HCT116 (cell line): ENCODE measurements around the gene MED13L. TPM values are rescaled to one million over a fixed set of nuclear protein-coding genes. Genes with fewer than 3 reads are reported as not detected.

Experiments used
- ATAC-seq: fragments of 200-7000 bp; cut with Tn5 transposase; 2 replicates; pipeline ENCODE4 v1.9.1; 2020; ENCODE audit warnings: mild to moderate bottlenecking, moderate library complexity
- BruUV-seq: library from RNA; stranded (reverse); fragments of 400-500 nt; replicated peaks from 2 replicates; lab custom pipeline; 2021; lab: Mats Ljungman, UMichigan
- CTCF ChIA-PET: fragments of 300-600 bp; sonication (Branson Sonifier 250); formaldehyde crosslinking; loops from one replicate; lab custom pipeline; 2021; ENCODE audit warnings: antibody characterized with exemption; lab: Charles Lee
- POLR2A ChIA-PET: fragments of 300-600, 350-600 bp; sonication (Branson Sonifier 250); formaldehyde crosslinking; loops from one replicate; lab custom pipeline; 2021; ENCODE audit warnings: antibody characterized with exemption; lab: Charles Lee
- RAD21 ChIA-PET, 2 experiments: fragments of 300-600 bp; sonication (Branson Sonifier 250); formaldehyde crosslinking; loops; one replicate each; lab custom pipeline; 2023; ENCODE audit warnings: low total read pairs in 2 of 2; ENCODE audit not compliant: uncharacterized antibody in 2 of 2, unreplicated experiment in 2 of 2, low non-redundant PET in 1 of 2; lab: Charles Lee
- DNase-seq: peaks from one replicate; pipeline ENCODE4 v3.0.0-alpha.2; 2010; ENCODE audit warnings: low read depth, low spot score
- H2AFZ ChIP-seq: fragments of 200-600 bp; shearing (Covaris generic), sonication (generic); 2 replicates; pipeline ENCODE4 v1.6.1; 2017; ENCODE audit warnings: low read depth, mixed run types, mixed read lengths, antibody characterized with exemption, low read length; ENCODE audit not compliant: poor library complexity, severe bottlenecking
- H3K27ac ChIP-seq: 2 replicates; pipeline ENCODE4 v1.5.1; 2012; ENCODE audit warnings: low read depth, low read length
- H3K27me3 ChIP-seq: fragments of 200-600 bp; sonication (generic); 2 replicates; pipeline ENCODE4 v1.6.1; 2016; ENCODE audit warnings: mixed run types, low read length, mixed read lengths; ENCODE audit not compliant: insufficient read depth
- H3K36me3 ChIP-seq, 2 experiments: fragments of 200-500 bp in 1 of 2; fragments of 200-600 bp in 1 of 2; sonication (Bioruptor generic) in 1 of 2; sonication (generic) in 1 of 2; 2 replicates each; pipeline versions ENCODE4 v1.5.1 to v1.6.1; 2014 to 2016; ENCODE audit warnings: low read length in 2 of 2, inconsistent platforms in 1 of 2, mixed read lengths in 1 of 2, mixed run types in 1 of 2; ENCODE audit not compliant: insufficient read depth in 2 of 2, control insufficient read depth in 1 of 2
- H3K4me1 ChIP-seq, 2 experiments: fragments of 200-600 bp in 1 of 2; sonication (generic) in 1 of 2; 2 replicates each; pipeline versions ENCODE4 v1.5.1 to v1.6.1; 2012 to 2017; ENCODE audit warnings: low read length in 2 of 2, inconsistent platforms in 1 of 2, mild to moderate bottlenecking in 1 of 2, mixed read lengths in 1 of 2, mixed run types in 1 of 2, moderate library complexity in 1 of 2; ENCODE audit not compliant: insufficient read depth in 2 of 2, control insufficient read depth in 1 of 2
- H3K4me2 ChIP-seq: fragments of 200-600 bp; sonication (generic); 2 replicates; pipeline ENCODE4 v1.6.1; 2017; ENCODE audit warnings: mixed run types, low read length, mixed read lengths
- H3K4me3 ChIP-seq, 2 experiments: fragments of 200-600 bp in 1 of 2; sonication (generic) in 1 of 2; replicated peaks in 1 of 2; 2 replicates each; pipeline ENCODE4 v1.5.1; 2011 to 2016; ENCODE audit warnings: low read length in 2 of 2, control low read depth in 1 of 2, low read depth in 1 of 2, mild to moderate bottlenecking in 1 of 2, mixed read lengths in 1 of 2, mixed run types in 1 of 2
- H3K79me2 ChIP-seq: fragments of 200-600 bp; sonication (generic); 2 replicates; pipeline ENCODE4 v1.6.1; 2017; ENCODE audit warnings: mild to moderate bottlenecking, mixed run types, low read length, moderate library complexity, mixed read lengths; ENCODE audit not compliant: insufficient read depth
- H3K9ac ChIP-seq: fragments of 200-600 bp; sonication (generic); 2 replicates; pipeline ENCODE4 v1.6.1; 2016; ENCODE audit warnings: low read length, mixed read lengths
- H3K9me2 ChIP-seq: fragments of 200-600 bp; sonication (generic), shearing (Covaris generic); 2 replicates; pipeline ENCODE4 v1.6.1; 2017; ENCODE audit warnings: mixed run types, mild to moderate bottlenecking, moderate library complexity; ENCODE audit not compliant: insufficient read depth
- H3K9me3 ChIP-seq, 2 experiments: fragments of 200-500 bp in 1 of 2; fragments of 200-600 bp in 1 of 2; sonication (Bioruptor generic) in 1 of 2; sonication (generic) in 1 of 2; 2 replicates each; pipeline ENCODE4 v1.6.1; 2014 to 2017; ENCODE audit warnings: low read length in 2 of 2, mixed read lengths in 2 of 2, inconsistent platforms in 1 of 2, low read depth in 1 of 2, mild to moderate bottlenecking in 1 of 2, mixed run types in 1 of 2, moderate library complexity in 1 of 2; ENCODE audit not compliant: control insufficient read depth in 1 of 2, insufficient read depth in 1 of 2
- H4K20me1 ChIP-seq: fragments of 200-600 bp; sonication (generic), shearing (Covaris generic); 2 replicates; pipeline ENCODE4 v1.6.1; 2017; ENCODE audit warnings: mixed run types, mild to moderate bottlenecking, moderate library complexity; ENCODE audit not compliant: insufficient read depth
- CBX3 ChIP-seq: IDR thresholded peaks from 2 replicates; pipeline ENCODE4 v1.6.1; 2012; ENCODE audit warnings: low read depth
- CEBPB ChIP-seq: IDR thresholded peaks from 2 replicates; pipeline ENCODE4 v1.6.1; 2012; ENCODE audit warnings: low read depth
- EGR1 ChIP-seq: IDR thresholded peaks from 2 replicates; pipeline ENCODE4 v1.6.1; 2012; ENCODE audit warnings: low read depth
- ELF1 ChIP-seq: IDR thresholded peaks from 2 replicates; pipeline ENCODE4 v1.6.1; 2012; ENCODE audit warnings: low read depth, borderline replicate concordance
- EZH2 ChIP-seq: fragments of 200-600 bp; sonication (generic); IDR thresholded peaks from 2 replicates; pipeline ENCODE4 v1.6.1; 2017; ENCODE audit warnings: antibody characterized with exemption, mixed run types
- EZH2phosphoT487 ChIP-seq: fragments of 200-600 bp; IDR thresholded peaks from 2 replicates; pipeline ENCODE4 v1.6.1; 2018; ENCODE audit warnings: antibody characterized with exemption, borderline replicate concordance
- POLR2A ChIP-seq: IDR thresholded peaks from 2 replicates; pipeline ENCODE4 v1.7.0; 2011; ENCODE audit warnings: borderline replicate concordance; ENCODE audit not compliant: insufficient read depth, insufficient read length; ENCODE audit errors: extremely low read depth
- POLR2AphosphoS5 ChIP-seq: IDR thresholded peaks from 2 replicates; pipeline ENCODE4 v1.6.1; 2011; ENCODE audit warnings: mild to moderate bottlenecking, low read depth, low read length, moderate library complexity
- RAD21 ChIP-seq: IDR thresholded peaks from 2 replicates; pipeline ENCODE4 v1.6.1; 2012; ENCODE audit warnings: low read depth, mild to moderate bottlenecking
- SIN3A ChIP-seq: IDR thresholded peaks from 2 replicates; pipeline ENCODE4 v1.6.1; 2012; ENCODE audit warnings: low read depth
- SRF ChIP-seq: IDR thresholded peaks from 2 replicates; pipeline ENCODE4 v1.6.1; 2012; ENCODE audit warnings: low read depth
- TCF7L2 ChIP-seq: IDR thresholded peaks from 2 replicates; pipeline ENCODE4 v1.7.0; 2011; ENCODE audit warnings: borderline replicate concordance, inconsistent platforms; ENCODE audit not compliant: insufficient read depth, insufficient read length; ENCODE audit errors: extremely low read depth
- YY1 ChIP-seq: IDR thresholded peaks from 2 replicates; pipeline ENCODE4 v1.6.1; 2011; ENCODE audit warnings: low read length, low read depth, moderate library complexity, mild to moderate bottlenecking; ENCODE audit not compliant: insufficient replicate concordance; ENCODE audit errors: extremely low read depth
- ZNF274 ChIP-seq: fragments of 200-500 bp; sonication (Bioruptor generic); IDR thresholded peaks from 2 replicates; pipeline ENCODE4 v1.6.1; 2014; ENCODE audit warnings: mild to moderate bottlenecking, low read depth, low read length, inconsistent platforms
- intact Hi-C: fragments of 100-400 bp; cut with micrococcal nuclease; formaldehyde crosslinking; loops from 2 replicates; pipeline ENCODE4 v1.10.0; 2022
- total RNA-seq: library from RNA; stranded (reverse); gene quantifications from one replicate; pipeline ENCODE4 v1.2.1, GENCODE V29; 2021; ENCODE audit not compliant: unreplicated experiment
- TF ChIP-seq, protein P1 (sequence below): IDR thresholded peaks from 2 replicates; pipeline ENCODE4 v1.6.1; 2012
- TF ChIP-seq, protein P2 (sequence below): IDR thresholded peaks from 2 replicates; pipeline ENCODE4 v1.6.1; 2012; ENCODE audit warnings: low read depth
- TF ChIP-seq, protein P3 (sequence below), 3 experiments: fragments of 200-600 bp in 1 of 3; sonication (generic) in 1 of 3; IDR thresholded peaks in 2 of 3; conservative IDR thresholded peaks in 1 of 3; 2 replicates each; pipeline ENCODE4 v1.5.1; 2012 to 2017; ENCODE audit warnings: low read depth in 2 of 3, low read length in 2 of 3, antibody characterized with exemption in 1 of 3, borderline replicate concordance in 1 of 3, control low read depth in 1 of 3, mild to moderate bottlenecking in 1 of 3, mixed read lengths in 1 of 3, mixed run types in 1 of 3, moderate library complexity in 1 of 3; ENCODE audit not compliant: insufficient read depth in 1 of 3
- TF ChIP-seq, protein P4 (sequence below): IDR thresholded peaks from 2 replicates; pipeline ENCODE4 v1.6.1; 2011; ENCODE audit warnings: mild to moderate bottlenecking, low read length, moderate library complexity; ENCODE audit not compliant: insufficient replicate concordance; ENCODE audit errors: extremely low read depth

Gene MED13L
- total RNA-seq, 1 experiment from 2014 or later = 176 TPM

DNA sequence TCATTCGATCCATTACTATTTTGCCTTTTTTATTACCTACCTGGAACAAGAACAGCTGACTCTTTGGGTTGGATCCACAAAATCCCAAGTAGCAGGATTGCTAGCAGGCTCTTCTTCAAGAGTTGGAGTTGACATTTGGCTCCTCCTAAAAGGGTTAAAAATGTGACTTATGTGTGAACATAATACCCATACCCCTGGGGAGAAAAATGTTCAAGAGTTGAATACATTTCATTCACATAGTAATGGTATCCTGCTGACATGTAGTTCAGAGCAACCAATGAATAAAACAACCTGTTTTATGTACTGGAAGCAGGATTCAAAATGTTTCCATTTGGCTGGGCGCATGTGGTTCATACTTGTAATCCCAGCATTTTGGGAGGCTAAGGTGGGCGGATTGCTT lies 264.7 kb downstream of the MED13L start:
- H3K36me3 ChIP-seq = peaks cover 46 to 58% of the 10 kb centered on the region in 2 experiments; a peak in 3 of 4 replicates
- no TSS peak for BruUV-seq
- no peaks in the 10 kb centered on the region for H3K9me3 ChIP-seq
- intact Hi-C loops = no loop called here
- no peak overlapping the region for H2AFZ ChIP-seq
- no peaks in the 10 kb centered on the region for H3K27me3 ChIP-seq
- H3K27ac ChIP-seq = no peak overlapping the region
- ChIA-PET RAD21 (no interaction called here), POLR2A (no interaction called here), CTCF (no interaction called here)
- no peak for TF ChIP-seq YY1
- TF ChIP-seq POLR2AphosphoS5 = no peak
- no peak for TF ChIP-seq TCF7L2
- TF ChIP-seq POLR2A = no peak
- TF ChIP-seq EGR1 = no peak
- TF ChIP-seq SIN3A = no peak
- TF ChIP-seq, protein P1, sequence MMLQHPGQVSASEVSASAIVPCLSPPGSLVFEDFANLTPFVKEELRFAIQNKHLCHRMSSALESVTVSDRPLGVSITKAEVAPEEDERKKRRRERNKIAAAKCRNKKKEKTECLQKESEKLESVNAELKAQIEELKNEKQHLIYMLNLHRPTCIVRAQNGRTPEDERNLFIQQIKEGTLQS = no peak
- TF ChIP-seq, protein P2, sequence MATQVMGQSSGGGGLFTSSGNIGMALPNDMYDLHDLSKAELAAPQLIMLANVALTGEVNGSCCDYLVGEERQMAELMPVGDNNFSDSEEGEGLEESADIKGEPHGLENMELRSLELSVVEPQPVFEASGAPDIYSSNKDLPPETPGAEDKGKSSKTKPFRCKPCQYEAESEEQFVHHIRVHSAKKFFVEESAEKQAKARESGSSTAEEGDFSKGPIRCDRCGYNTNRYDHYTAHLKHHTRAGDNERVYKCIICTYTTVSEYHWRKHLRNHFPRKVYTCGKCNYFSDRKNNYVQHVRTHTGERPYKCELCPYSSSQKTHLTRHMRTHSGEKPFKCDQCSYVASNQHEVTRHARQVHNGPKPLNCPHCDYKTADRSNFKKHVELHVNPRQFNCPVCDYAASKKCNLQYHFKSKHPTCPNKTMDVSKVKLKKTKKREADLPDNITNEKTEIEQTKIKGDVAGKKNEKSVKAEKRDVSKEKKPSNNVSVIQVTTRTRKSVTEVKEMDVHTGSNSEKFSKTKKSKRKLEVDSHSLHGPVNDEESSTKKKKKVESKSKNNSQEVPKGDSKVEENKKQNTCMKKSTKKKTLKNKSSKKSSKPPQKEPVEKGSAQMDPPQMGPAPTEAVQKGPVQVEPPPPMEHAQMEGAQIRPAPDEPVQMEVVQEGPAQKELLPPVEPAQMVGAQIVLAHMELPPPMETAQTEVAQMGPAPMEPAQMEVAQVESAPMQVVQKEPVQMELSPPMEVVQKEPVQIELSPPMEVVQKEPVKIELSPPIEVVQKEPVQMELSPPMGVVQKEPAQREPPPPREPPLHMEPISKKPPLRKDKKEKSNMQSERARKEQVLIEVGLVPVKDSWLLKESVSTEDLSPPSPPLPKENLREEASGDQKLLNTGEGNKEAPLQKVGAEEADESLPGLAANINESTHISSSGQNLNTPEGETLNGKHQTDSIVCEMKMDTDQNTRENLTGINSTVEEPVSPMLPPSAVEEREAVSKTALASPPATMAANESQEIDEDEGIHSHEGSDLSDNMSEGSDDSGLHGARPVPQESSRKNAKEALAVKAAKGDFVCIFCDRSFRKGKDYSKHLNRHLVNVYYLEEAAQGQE = no peak
- TF ChIP-seq EZH2 = no peak
- TF ChIP-seq CBX3 = no peak
- TF ChIP-seq, protein P3, sequence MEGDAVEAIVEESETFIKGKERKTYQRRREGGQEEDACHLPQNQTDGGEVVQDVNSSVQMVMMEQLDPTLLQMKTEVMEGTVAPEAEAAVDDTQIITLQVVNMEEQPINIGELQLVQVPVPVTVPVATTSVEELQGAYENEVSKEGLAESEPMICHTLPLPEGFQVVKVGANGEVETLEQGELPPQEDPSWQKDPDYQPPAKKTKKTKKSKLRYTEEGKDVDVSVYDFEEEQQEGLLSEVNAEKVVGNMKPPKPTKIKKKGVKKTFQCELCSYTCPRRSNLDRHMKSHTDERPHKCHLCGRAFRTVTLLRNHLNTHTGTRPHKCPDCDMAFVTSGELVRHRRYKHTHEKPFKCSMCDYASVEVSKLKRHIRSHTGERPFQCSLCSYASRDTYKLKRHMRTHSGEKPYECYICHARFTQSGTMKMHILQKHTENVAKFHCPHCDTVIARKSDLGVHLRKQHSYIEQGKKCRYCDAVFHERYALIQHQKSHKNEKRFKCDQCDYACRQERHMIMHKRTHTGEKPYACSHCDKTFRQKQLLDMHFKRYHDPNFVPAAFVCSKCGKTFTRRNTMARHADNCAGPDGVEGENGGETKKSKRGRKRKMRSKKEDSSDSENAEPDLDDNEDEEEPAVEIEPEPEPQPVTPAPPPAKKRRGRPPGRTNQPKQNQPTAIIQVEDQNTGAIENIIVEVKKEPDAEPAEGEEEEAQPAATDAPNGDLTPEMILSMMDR (IDR thresholded peaks at IDR 0.05 in 2 of 3, conservative IDR thresholded peaks at IDR 0.05 in 1 of 3; ENCODE audit: borderline replicate concordance in 1 of 3, insufficient read depth in 1 of 3, low read depth in 2 of 3, low read length in 2 of 3) = no peak
- TF ChIP-seq, protein P4, sequence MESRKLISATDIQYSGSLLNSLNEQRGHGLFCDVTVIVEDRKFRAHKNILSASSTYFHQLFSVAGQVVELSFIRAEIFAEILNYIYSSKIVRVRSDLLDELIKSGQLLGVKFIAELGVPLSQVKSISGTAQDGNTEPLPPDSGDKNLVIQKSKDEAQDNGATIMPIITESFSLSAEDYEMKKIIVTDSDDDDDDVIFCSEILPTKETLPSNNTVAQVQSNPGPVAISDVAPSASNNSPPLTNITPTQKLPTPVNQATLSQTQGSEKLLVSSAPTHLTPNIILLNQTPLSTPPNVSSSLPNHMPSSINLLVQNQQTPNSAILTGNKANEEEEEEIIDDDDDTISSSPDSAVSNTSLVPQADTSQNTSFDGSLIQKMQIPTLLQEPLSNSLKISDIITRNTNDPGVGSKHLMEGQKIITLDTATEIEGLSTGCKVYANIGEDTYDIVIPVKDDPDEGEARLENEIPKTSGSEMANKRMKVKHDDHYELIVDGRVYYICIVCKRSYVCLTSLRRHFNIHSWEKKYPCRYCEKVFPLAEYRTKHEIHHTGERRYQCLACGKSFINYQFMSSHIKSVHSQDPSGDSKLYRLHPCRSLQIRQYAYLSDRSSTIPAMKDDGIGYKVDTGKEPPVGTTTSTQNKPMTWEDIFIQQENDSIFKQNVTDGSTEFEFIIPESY = no peak
- TF ChIP-seq ZNF274 = no peak
- no peak for TF ChIP-seq RAD21
- no peak for TF ChIP-seq CEBPB
- TF ChIP-seq ELF1 = no peak
- TF ChIP-seq EZH2phosphoT487 = no peak
- TF ChIP-seq SRF = no peak
- no peak overlapping the region for H3K4me2 ChIP-seq
- ATAC-seq (no peak), DNase-seq (no peak)
- H3K4me1 ChIP-seq = no peaks in the 10 kb centered on the region
- H3K9me2 ChIP-seq = no peaks in the 10 kb centered on the region
- no peak overlapping the region for H3K9ac ChIP-seq
- peaks cover 89% of the 10 kb centered on the region for H3K79me2 ChIP-seq
- no peak overlapping the region for H3K4me3 ChIP-seq
- H4K20me1 ChIP-seq = peaks cover 9% of the 10 kb centered on the region; the same call in 1 of the 2 replicates
